KMS-11 (cell line): ENCODE measurements around the gene TMEM94.

ENCODE experiments used
- H2AFZ ChIP-seq: fragments of 200-600 bp; sonication (generic); 2 replicates; pipeline ENCODE4 v1.6.1; 2016; ENCODE audit warnings: antibody characterized with exemption, mixed run types, low read depth
- H3K27ac ChIP-seq: fragments of 200-600 bp; sonication (generic); 2 replicates; pipeline ENCODE4 v1.6.1; 2016; ENCODE audit warnings: mild to moderate bottlenecking, mixed run types
- H3K27me3 ChIP-seq: fragments of 200-600 bp; sonication (generic); 2 replicates; pipeline ENCODE4 v1.6.1; 2017; ENCODE audit warnings: mild to moderate bottlenecking, low read depth, mixed run types, moderate library complexity; ENCODE audit not compliant: insufficient read depth
- H3K36me3 ChIP-seq: fragments of 200-600 bp; sonication (generic); 2 replicates; pipeline ENCODE4 v1.6.1; 2017; ENCODE audit warnings: mild to moderate bottlenecking, mixed run types; ENCODE audit not compliant: insufficient read depth
- H3K4me1 ChIP-seq: fragments of 200-600 bp; sonication (generic); 2 replicates; pipeline ENCODE4 v1.6.1; 2016; ENCODE audit warnings: mild to moderate bottlenecking, low read depth, mixed run types; ENCODE audit not compliant: poor library complexity, severe bottlenecking
- H3K4me2 ChIP-seq: fragments of 200-600 bp; sonication (generic); 2 replicates; pipeline ENCODE4 v1.7.0; 2016; ENCODE audit warnings: mild to moderate bottlenecking, mixed run types
- H3K4me3 ChIP-seq: fragments of 200-600 bp; sonication (generic); IDR thresholded peaks from 2 replicates; pipeline ENCODE4 v1.6.1; 2017; ENCODE audit warnings: low read depth, low read length, mixed read lengths; ENCODE audit not compliant: insufficient read depth
- H3K79me2 ChIP-seq: fragments of 200-600 bp; sonication (generic); 2 replicates; pipeline ENCODE4 v1.6.1; 2016; ENCODE audit warnings: low read depth, mixed run types; ENCODE audit not compliant: insufficient read depth
- H3K9ac ChIP-seq: fragments of 200-600 bp; sonication (generic); 2 replicates; pipeline ENCODE4 v1.6.1; 2016; ENCODE audit warnings: mild to moderate bottlenecking, mixed run types
- H4K20me1 ChIP-seq: fragments of 200-600 bp; sonication (generic); 2 replicates; pipeline ENCODE4 v1.6.1; 2016; ENCODE audit warnings: mild to moderate bottlenecking, mixed run types; ENCODE audit not compliant: insufficient read depth
- TF ChIP-seq, protein P1 (sequence below): fragments of 200-600 bp; sonication (generic); conservative IDR thresholded peaks from 2 replicates; pipeline ENCODE4 v1.6.1; 2017; ENCODE audit warnings: low read depth, mild to moderate bottlenecking, antibody characterized with exemption, low read length, moderate library complexity, mixed read lengths

TMEM94 gene

DNA sequence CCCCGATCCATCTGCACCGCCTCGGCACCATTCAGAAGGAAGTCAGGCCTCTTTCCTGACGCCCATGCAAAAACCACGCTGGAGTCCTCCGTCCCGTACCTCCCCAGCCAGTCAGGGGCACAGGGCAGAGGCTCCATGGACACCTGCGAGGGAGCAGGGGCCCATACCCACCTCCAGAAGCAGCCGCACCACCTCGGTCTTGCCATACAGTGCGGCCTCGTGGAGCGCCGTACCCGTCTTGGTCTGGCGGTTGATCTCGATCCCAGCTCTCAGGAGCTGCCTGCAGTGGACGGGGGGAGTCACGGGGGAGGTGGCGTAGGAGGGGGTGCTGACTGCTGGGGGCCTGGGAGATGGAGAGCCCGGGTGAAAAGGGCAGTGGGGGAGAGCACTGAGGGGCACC lies 49.7 kb downstream of the TMEM94 start:
- Histone ChIP-seq H3K4me1 (no peaks in the 10 kb centered on the region), H3K9ac (no peak overlapping the region), H3K36me3 (no peaks in the 10 kb centered on the region), H2AFZ (no peak overlapping the region), H4K20me1 (no peaks in the 10 kb centered on the region), H3K79me2 (no peaks in the 10 kb centered on the region), H3K4me2 (no peak overlapping the region), H3K27ac (no peak overlapping the region), H3K27me3 (no peaks in the 10 kb centered on the region), H3K4me3 (no peak overlapping the region)
- TF ChIP-seq, protein P1, sequence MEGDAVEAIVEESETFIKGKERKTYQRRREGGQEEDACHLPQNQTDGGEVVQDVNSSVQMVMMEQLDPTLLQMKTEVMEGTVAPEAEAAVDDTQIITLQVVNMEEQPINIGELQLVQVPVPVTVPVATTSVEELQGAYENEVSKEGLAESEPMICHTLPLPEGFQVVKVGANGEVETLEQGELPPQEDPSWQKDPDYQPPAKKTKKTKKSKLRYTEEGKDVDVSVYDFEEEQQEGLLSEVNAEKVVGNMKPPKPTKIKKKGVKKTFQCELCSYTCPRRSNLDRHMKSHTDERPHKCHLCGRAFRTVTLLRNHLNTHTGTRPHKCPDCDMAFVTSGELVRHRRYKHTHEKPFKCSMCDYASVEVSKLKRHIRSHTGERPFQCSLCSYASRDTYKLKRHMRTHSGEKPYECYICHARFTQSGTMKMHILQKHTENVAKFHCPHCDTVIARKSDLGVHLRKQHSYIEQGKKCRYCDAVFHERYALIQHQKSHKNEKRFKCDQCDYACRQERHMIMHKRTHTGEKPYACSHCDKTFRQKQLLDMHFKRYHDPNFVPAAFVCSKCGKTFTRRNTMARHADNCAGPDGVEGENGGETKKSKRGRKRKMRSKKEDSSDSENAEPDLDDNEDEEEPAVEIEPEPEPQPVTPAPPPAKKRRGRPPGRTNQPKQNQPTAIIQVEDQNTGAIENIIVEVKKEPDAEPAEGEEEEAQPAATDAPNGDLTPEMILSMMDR = no peak

DNA sequence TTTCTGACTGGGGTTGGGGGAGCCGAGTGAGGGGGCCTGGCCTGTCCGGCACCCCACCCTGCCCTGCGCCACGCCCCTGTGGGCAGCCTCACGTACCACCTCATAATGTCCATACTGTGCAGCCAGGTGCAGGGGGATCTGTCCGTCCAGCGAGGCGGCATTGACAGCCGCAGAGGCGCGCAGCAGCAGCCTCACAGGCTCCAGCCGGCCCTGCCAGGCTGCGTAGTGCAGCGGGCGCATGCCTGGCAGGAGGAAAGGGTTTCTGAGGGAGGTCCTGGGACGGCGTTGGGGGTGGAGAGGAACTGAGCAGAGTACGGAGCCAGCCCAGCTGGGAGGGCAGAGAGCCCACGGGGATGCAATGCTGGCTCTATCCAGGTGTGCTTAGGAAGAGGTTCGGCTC lies 50.5 kb downstream of the TMEM94 start:
- no peak overlapping the region for H3K27ac ChIP-seq
- TF ChIP-seq, protein P1 = no peak
- H2AFZ ChIP-seq = no peak overlapping the region
- H3K79me2 ChIP-seq = no peaks in the 10 kb centered on the region
- no peaks in the 10 kb centered on the region for H3K27me3 ChIP-seq
- H3K36me3 ChIP-seq = no peaks in the 10 kb centered on the region
- no peak overlapping the region for H3K4me2 ChIP-seq
- no peak overlapping the region for H3K4me3 ChIP-seq
- H4K20me1 ChIP-seq = no peaks in the 10 kb centered on the region
- H3K9ac ChIP-seq = no peak overlapping the region
- no peaks in the 10 kb centered on the region for H3K4me1 ChIP-seq

DNA sequence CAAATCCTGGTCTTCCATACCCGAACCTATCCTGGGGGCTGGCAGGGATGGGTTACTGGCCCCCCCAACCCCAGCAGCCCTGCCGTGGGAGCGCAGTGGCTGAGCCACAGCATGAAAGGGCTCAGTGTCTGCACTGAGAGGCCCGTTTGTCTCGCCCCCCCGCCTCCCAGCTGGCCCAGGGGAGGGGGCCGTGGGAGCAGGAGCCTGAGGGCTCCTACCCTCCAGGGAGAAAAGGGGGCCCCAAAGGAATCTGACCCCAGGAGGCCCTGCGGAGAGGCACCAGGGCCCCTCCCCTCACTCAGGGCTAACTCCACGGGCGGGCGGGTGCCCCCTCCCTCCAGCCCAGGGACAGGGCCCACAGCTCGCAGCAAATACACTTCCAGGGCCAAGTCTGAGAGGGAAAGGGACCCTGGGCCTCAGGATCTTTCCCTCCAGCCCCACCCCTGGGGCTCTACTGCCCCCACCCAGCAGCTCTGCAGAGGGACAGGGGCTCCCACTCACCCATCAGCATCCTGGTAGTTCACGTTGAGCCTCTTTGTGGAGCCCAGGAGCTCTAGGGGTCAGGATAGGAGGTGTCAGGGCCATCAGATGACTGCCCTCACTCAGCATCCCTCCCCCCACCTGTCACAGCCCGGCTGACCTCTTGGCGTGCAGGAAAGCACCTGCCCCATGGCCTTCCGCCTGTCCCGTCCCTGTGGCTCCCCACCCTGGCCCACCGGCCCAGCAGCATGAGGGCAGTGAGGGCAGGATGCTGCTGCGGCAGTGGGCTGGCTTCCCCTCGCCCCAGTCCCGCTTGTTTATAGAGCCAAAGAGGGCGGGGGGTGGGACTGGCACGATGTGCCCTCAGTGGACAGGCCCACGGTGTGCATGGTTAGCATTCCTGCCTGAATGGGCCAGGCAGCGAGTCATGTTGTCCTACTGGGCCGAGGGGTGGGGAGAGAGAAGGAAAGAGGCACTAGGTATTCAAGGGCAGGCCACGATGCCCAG lies 51.6 kb downstream of the TMEM94 start:
- Histone ChIP-seq H2AFZ (no peak overlapping the region), H3K9ac (no peak overlapping the region), H3K79me2 (no peaks in the 10 kb centered on the region), H4K20me1 (no peaks in the 10 kb centered on the region), H3K4me2 (no peak overlapping the region), H3K4me3 (no peak overlapping the region), H3K27me3 (no peaks in the 10 kb centered on the region), H3K4me1 (no peaks in the 10 kb centered on the region), H3K36me3 (no peaks in the 10 kb centered on the region), H3K27ac (no peak overlapping the region)
- TF ChIP-seq, protein P1 = no peak

DNA sequence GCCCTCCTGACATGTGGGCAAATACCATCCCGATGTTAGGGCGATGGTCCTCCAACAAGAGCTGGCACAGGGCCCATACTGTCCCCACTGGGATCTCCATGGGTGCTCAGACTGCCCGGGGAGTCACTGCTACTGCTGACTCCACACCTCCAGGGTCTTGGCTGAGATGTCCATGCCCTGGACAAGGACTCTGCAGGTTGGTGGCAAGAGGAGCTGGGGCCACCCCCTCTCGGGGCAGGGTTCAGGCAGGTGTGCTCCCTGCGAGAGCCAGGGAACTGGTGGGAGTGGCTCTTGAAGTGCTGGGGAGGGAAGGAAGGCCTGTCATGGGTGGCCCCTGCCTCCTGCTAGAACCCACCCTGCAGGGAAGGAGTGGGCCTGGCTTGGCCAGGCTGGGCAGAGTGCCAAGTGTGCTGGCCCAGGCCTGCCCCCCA lies 52.5 kb downstream of the TMEM94 start:
- no peaks in the 10 kb centered on the region for H3K36me3 ChIP-seq
- H3K79me2 ChIP-seq = no peaks in the 10 kb centered on the region
- no peaks in the 10 kb centered on the region for H3K4me1 ChIP-seq
- no peak overlapping the region for H2AFZ ChIP-seq
- H4K20me1 ChIP-seq = no peaks in the 10 kb centered on the region
- no peak overlapping the region for H3K4me2 ChIP-seq
- TF ChIP-seq, protein P1 = no peak
- no peaks in the 10 kb centered on the region for H3K27me3 ChIP-seq
- H3K9ac ChIP-seq = no peak overlapping the region
- H3K27ac ChIP-seq = no peak overlapping the region
- H3K4me3 ChIP-seq = no peak overlapping the region
